HEK293T (cell line): ENCODE data around the gene SEZ6L.

Experiments used
- FOXA1 ChIP-seq: fragments of 450-650 bp; IDR thresholded peaks from 2 replicates; pipeline ENCODE4 v1.6.1; 2016; ENCODE audit warnings: mild to moderate bottlenecking
- FOXK2 ChIP-seq: fragments of 450-650 bp; IDR thresholded peaks from 2 replicates; pipeline ENCODE4 v1.6.1; 2016; ENCODE audit warnings: mild to moderate bottlenecking

DNA sequence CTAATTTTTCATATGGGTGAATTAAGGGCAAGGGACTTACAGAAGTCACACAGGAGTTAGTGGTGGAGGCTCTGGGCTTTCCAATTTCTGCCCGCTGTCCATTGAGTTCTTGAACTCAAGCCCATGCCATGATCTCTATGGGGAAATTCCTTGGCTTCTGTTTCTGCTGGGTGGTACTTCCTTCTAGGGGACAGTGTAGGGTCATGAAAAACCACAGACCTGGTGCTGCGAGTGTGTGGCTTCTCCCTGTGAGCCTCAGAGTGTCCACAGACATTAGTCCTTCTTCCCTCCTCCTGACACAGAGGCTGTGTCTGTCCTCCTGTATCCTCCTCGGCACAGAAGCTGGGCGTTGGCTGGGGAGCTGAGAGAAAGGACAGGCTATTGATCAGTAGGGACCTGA lies 6.3 kb upstream of the SEZ6L start:
- TF ChIP-seq FOXA1 (no peak), FOXK2 (no peak)
